GM12892 (cell line): ENCODE results near the gene ARHGAP26.

Source experiments
- POLR2A ChIP-seq: IDR thresholded peaks from 2 replicates; pipeline ENCODE4 v1.6.1; 2011; ENCODE audit warnings: low read depth, low read length, control low read depth
- POLR2AphosphoS5 ChIP-seq: IDR thresholded peaks from 2 replicates; pipeline ENCODE4 v1.6.1; 2011; ENCODE audit warnings: low read depth, low read length, control low read depth
- TAF1 ChIP-seq: IDR thresholded peaks from 2 replicates; pipeline ENCODE4 v1.6.1; 2011; ENCODE audit warnings: low read depth, mild to moderate bottlenecking, control low read depth, low read length, borderline replicate concordance

DNA sequence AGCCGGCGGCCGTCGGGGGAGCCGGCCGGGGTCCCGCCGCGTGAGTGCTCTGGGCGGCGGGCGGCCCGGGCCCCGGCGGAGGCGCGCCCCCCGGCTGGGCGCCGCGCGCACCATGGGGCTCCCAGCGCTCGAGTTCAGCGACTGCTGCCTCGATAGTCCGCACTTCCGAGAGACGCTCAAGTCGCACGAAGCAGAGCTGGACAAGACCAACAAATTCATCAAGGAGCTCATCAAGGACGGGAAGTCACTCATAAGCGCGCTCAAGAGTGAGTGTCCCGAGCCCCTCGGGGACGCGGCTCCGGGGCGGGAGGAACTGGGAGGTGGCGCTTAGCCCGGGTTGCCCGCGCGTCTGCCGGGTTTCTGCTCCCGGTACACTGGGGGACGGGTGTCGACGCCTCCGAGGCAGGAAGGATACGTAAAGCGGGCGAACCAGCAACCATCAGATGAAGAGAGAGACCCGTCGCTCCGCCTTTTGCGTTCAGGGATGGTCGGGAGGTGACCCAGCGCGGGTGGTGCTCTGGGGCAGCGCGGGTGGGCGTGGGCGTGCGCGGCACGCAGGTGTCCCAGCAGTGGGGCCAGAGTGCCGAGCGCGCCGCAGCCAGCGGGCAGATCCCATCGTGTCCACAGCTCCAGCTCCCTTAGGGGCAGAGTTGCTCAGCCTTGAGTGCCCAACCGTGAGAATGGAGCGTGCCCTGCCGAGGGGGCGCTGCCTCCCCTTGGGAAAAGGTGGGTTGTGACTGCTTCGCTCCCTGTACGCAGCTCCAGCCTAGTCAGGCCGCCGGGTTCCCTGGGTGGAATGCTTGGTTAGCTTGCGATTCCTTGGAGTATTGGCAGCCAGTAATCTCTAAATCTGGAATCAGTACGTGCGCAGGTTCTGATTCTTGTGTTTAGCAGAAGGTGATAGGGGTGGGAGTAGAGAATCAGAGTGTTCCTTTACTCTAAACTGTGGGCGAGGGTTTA is 753 bp downstream of the ARHGAP26 start:
- TF ChIP-seq TAF1 = no peak
- no peak for TF ChIP-seq POLR2AphosphoS5
- no peak for TF ChIP-seq POLR2A
